HepG2 (cell line): ENCODE results near the gene RRM2. TPM values are rescaled to one million over a fixed set of nuclear protein-coding genes. Genes with fewer than 3 reads are reported as not detected.
A peak's percentile ranks its signal among the peaks of the same experiment; 100 is the strongest.

Source experiments
- DBP ChIP-seq: sonication (generic); formaldehyde crosslinking; IDR thresholded peaks from 2 replicates; pipeline ENCODE4 v1.4.0; 2020; ENCODE audit warnings: missing genetic modification reagents; ENCODE audit errors: not compliant biosample characterization
- FOXP1 ChIP-seq, 2 experiments: fragments of 450-650 bp in 1 of 2; IDR thresholded peaks; 2 replicates each; pipeline ENCODE4 v1.6.1; 2017 to 2018; ENCODE audit warnings: antibody characterized with exemption in 1 of 2
- GTF2F1 ChIP-seq: fragments of 150-350 bp; IDR thresholded peaks from 2 replicates; pipeline ENCODE4 v1.6.1; 2014; ENCODE audit warnings: low read length
- HMG20B ChIP-seq: conservative IDR thresholded peaks from 2 replicates; pipeline ENCODE4 v1.6.1; 2016; ENCODE audit warnings: missing genetic modification reagents, missing compliant biosample characterization
- JDP2 ChIP-seq: sonication (generic); formaldehyde crosslinking; IDR thresholded peaks from 2 replicates; pipeline ENCODE4 v1.8.1; 2022; ENCODE audit warnings: missing genetic modification reagents, borderline replicate concordance
- NFKBIZ ChIP-seq: IDR thresholded peaks from 2 replicates; pipeline ENCODE4 v1.6.1; 2018; ENCODE audit warnings: missing genetic modification reagents, missing compliant biosample characterization
- PAXIP1 ChIP-seq: sonication (generic); formaldehyde crosslinking; conservative IDR thresholded peaks from 2 replicates; pipeline ENCODE4 v1.4.0; 2020; ENCODE audit warnings: mild to moderate bottlenecking, missing genetic modification reagents, moderate library complexity
- SETDB1 ChIP-seq: sonication (generic); formaldehyde crosslinking; IDR thresholded peaks from 2 replicates; pipeline ENCODE4 v1.5.1; 2020; ENCODE audit warnings: missing genetic modification reagents, mild to moderate bottlenecking, borderline replicate concordance
- TAF15 ChIP-seq: fragments of 200-400 bp; formaldehyde crosslinking; IDR thresholded peaks from one replicate; pipeline ENCODE4 v1.6.1; 2018; ENCODE audit warnings: mild to moderate bottlenecking, low read depth, low read length; ENCODE audit not compliant: poor library complexity, severe bottlenecking
- TBL1XR1 ChIP-seq: fragments of 150-350 bp; IDR thresholded peaks from 2 replicates; pipeline ENCODE4 v1.6.1; 2014; ENCODE audit warnings: borderline replicate concordance, low read length; ENCODE audit not compliant: partially characterized antibody
- ZNF143 ChIP-seq: sonication (generic); formaldehyde crosslinking; IDR thresholded peaks from 2 replicates; pipeline ENCODE4 v1.4.0; 2020; ENCODE audit warnings: missing genetic modification reagents
- ZNF235 ChIP-seq: sonication (generic); formaldehyde crosslinking; IDR thresholded peaks from 2 replicates; pipeline ENCODE4 v1.8.1; 2023; ENCODE audit warnings: mild to moderate bottlenecking, missing genetic modification reagents, borderline replicate concordance
- ZNF530 ChIP-seq: sonication (generic); formaldehyde crosslinking; IDR thresholded peaks from 2 replicates; pipeline ENCODE4 v1.5.0; 2020; ENCODE audit warnings: low read depth, mild to moderate bottlenecking, missing genetic modification reagents
- ZNF776 ChIP-seq: sonication (generic); formaldehyde crosslinking; IDR thresholded peaks from 2 replicates; pipeline ENCODE4 v1.4.0; 2020; ENCODE audit warnings: mild to moderate bottlenecking, missing genetic modification reagents
- polyA plus RNA-seq, 8 experiments: library from polyadenylated mRNA; depleted of rRNA in 3 of 8; stranded (reverse) in 7 of 8; unstranded in 1 of 8; fragments of >200 nt; fragmentation: Illumina TruSeq in 4 of 8; extraction: Trizol in 4 of 8; gene quantifications; 2 replicates each; pipeline versions ENCODE4 v1.2.1 to v1.2.3, GENCODE V29; 2011 to 2016; ENCODE audit warnings: low read depth in 4 of 8, missing spikeins in 1 of 8, mixed read lengths in 1 of 8; ENCODE audit not compliant: insufficient read depth in 1 of 8
- total RNA-seq, 5 experiments: library from RNA; depleted of rRNA; stranded (reverse); fragments of >200 nt; fragmentation: Illumina TruSeq; extraction: Trizol; gene quantifications; 2 replicates each; pipeline ENCODE4 v1.2.3, GENCODE V29; 2016; ENCODE audit warnings: low read depth in 1 of 5
- TF ChIP-seq, protein P1 (sequence below): sonication (generic); formaldehyde crosslinking; IDR thresholded peaks from 2 replicates; pipeline ENCODE4 v1.4.0; 2020; ENCODE audit warnings: missing genetic modification reagents
- TF ChIP-seq, protein P2 (sequence below): sonication (generic); formaldehyde crosslinking; IDR thresholded peaks from 2 replicates; pipeline ENCODE4 v1.4.0; 2020; ENCODE audit warnings: low read depth, mild to moderate bottlenecking, missing genetic modification reagents

RRM2 gene
- total and polyA plus RNA-seq, 2 of the 13 experiments (the other 11 are each of a cell fraction or from before 2014, with no cell fraction given): 31.3 to 150 TPM

- TF ChIP-seq ZNF235 (CRISPR knock-in tag) (peak; percentile 64), TAF15 (peak; percentile 26), HMG20B (CRISPR knock-in tag) (peak; percentile 29), TBL1XR1 (peak; percentile 75), ZNF776 (CRISPR knock-in tag) (peak; percentile 90), NFKBIZ (CRISPR knock-in tag) (peak; percentile 58; the same call in 1 of the 2 replicates), GTF2F1 (no peak), JDP2 (CRISPR knock-in tag) (no peak), PAXIP1 (peak; percentile 69), DBP (CRISPR knock-in tag) (peak; percentile 84), ZNF530 (CRISPR knock-in tag) (no peak), SETDB1 (CRISPR knock-in tag) (no peak), FOXP1 (IDR thresholded peaks at IDR 0.05) (no peak), FOXP1 (CRISPR knock-in tag; IDR thresholded peaks at IDR 0.05) (0 out of 2 replicates have a peak, but pooled peaks have one; percentile 34), ZNF143 (peak; percentile 13; the same call in 1 of the 2 replicates)
- TF ChIP-seq, protein P1, sequence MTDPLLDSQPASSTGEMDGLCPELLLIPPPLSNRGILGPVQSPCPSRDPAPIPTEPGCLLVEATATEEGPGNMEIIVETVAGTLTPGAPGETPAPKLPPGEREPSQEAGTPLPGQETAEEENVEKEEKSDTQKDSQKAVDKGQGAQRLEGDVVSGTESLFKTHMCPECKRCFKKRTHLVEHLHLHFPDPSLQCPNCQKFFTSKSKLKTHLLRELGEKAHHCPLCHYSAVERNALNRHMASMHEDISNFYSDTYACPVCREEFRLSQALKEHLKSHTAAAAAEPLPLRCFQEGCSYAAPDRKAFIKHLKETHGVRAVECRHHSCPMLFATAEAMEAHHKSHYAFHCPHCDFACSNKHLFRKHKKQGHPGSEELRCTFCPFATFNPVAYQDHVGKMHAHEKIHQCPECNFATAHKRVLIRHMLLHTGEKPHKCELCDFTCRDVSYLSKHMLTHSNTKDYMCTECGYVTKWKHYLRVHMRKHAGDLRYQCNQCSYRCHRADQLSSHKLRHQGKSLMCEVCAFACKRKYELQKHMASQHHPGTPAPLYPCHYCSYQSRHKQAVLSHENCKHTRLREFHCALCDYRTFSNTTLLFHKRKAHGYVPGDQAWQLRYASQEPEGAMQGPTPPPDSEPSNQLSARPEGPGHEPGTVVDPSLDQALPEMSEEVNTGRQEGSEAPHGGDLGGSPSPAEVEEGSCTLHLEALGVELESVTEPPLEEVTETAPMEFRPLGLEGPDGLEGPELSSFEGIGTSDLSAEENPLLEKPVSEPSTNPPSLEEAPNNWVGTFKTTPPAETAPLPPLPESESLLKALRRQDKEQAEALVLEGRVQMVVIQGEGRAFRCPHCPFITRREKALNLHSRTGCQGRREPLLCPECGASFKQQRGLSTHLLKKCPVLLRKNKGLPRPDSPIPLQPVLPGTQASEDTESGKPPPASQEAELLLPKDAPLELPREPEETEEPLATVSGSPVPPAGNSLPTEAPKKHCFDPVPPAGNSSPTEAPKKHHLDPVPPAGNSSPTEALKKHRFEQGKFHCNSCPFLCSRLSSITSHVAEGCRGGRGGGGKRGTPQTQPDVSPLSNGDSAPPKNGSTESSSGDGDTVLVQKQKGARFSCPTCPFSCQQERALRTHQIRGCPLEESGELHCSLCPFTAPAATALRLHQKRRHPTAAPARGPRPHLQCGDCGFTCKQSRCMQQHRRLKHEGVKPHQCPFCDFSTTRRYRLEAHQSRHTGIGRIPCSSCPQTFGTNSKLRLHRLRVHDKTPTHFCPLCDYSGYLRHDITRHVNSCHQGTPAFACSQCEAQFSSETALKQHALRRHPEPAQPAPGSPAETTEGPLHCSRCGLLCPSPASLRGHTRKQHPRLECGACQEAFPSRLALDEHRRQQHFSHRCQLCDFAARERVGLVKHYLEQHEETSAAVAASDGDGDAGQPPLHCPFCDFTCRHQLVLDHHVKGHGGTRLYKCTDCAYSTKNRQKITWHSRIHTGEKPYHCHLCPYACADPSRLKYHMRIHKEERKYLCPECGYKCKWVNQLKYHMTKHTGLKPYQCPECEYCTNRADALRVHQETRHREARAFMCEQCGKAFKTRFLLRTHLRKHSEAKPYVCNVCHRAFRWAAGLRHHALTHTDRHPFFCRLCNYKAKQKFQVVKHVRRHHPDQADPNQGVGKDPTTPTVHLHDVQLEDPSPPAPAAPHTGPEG (CRISPR knock-in tag): peak; percentile 96
- TF ChIP-seq, protein P2, sequence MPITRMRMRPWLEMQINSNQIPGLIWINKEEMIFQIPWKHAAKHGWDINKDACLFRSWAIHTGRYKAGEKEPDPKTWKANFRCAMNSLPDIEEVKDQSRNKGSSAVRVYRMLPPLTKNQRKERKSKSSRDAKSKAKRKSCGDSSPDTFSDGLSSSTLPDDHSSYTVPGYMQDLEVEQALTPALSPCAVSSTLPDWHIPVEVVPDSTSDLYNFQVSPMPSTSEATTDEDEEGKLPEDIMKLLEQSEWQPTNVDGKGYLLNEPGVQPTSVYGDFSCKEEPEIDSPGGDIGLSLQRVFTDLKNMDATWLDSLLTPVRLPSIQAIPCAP (CRISPR knock-in tag): 0 out of 2 replicates have a peak, but pooled peaks have one; percentile 69
These were observed 2.2 kb upstream of the RRM2 start (continued) for GRCh38 chr2:10120158-10120876.
